GM12878 (cell line): ENCODE measurements around the gene CDC20B. TPM values are rescaled to one million over a fixed set of nuclear protein-coding genes. Genes with fewer than 3 reads are reported as not detected.

Source experiments
- HDGF ChIP-seq: fragments of 450-650 bp; IDR thresholded peaks from 2 replicates; pipeline ENCODE4 v1.6.1; 2016; ENCODE audit warnings: antibody characterized with exemption
- IKZF2 ChIP-seq, 2 experiments: fragments of 450-650 bp; IDR thresholded peaks; 2 replicates each; pipeline ENCODE4 v1.6.1; 2017; ENCODE audit warnings: mild to moderate bottlenecking in 2 of 2, moderate library complexity in 2 of 2
- SMAD5 ChIP-seq: IDR thresholded peaks from 2 replicates; pipeline ENCODE4 v1.6.1; 2016; ENCODE audit warnings: antibody characterized with exemption, low read depth
- SMC3 ChIP-seq: IDR thresholded peaks from 2 replicates; pipeline ENCODE4 v1.6.1; 2011; ENCODE audit warnings: low read length, improper control_type of control experiment, borderline replicate concordance
- polyA plus RNA-seq, 11 experiments: library from polyadenylated mRNA; depleted of rRNA in 4 of 11; unstranded in 6 of 11; stranded (reverse) in 5 of 11; fragments of >200 nt; fragmentation: Nextera tagmentation in 4 of 11; fragmentation: Illumina TruSeq in 1 of 11; extraction: Ambion mirVana in 4 of 11; extraction: Trizol in 1 of 11; gene quantifications; 1 replicate in 1 of 11; 2 replicates in 10 of 11; pipeline versions ENCODE4 v1.2.1 to v1.2.3, GENCODE V29; 2011 to 2016; ENCODE audit warnings: inconsistent platforms in 2 of 11, missing spikeins in 2 of 11, low read depth in 1 of 11
- total RNA-seq, 4 experiments: library from RNA; depleted of rRNA in 3 of 4; stranded (reverse); fragments of >200 nt in 3 of 4; fragmentation: Illumina TruSeq in 1 of 4; extraction: Trizol in 1 of 4; gene quantifications; 2 replicates each; pipeline versions ENCODE4 v1.2.1 to v1.2.3, GENCODE V29; 2013 to 2021
- TF ChIP-seq, protein P1 (sequence below): fragments of 450-650 bp; formaldehyde crosslinking; IDR thresholded peaks from 2 replicates; pipeline ENCODE4 v1.5.0; 2022; ENCODE audit warnings: mild to moderate bottlenecking, missing genetic modification characterization
- TF ChIP-seq, protein P2 (sequence below): fragments of 450-650 bp; IDR thresholded peaks from 2 replicates; pipeline ENCODE4 v1.6.1; 2017; ENCODE audit warnings: antibody characterized with exemption, mild to moderate bottlenecking, moderate library complexity
- TF ChIP-seq, protein P3 (sequence below): fragments of 450-650 bp; IDR thresholded peaks from 2 replicates; pipeline ENCODE4 v1.6.1; 2017; ENCODE audit warnings: mild to moderate bottlenecking, moderate library complexity

CDC20B gene
- total and polyA plus RNA-seq, 10 of the 15 experiments (the other 5 are each of a cell fraction or from before 2014, with no cell fraction given), result 0.05 to 0.11 TPM; not detected in 8

DNA sequence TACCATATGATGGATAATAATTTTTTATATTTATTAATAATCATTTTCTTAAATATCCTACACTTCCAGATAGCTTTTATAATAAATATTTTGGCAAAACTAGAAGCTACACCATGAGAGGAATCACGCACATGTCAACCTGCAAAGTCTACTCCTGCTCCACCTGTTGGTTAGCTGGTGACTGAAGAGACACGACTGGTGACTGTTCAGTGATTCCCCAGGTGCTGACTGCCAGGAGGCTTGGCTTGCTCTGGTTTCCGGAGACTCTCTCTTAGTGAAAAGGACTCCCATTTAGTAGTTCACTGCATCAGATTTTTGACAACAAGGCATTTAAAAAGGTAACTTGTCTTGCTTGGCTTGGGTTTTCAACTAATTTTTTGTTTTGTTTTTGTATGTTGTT lies 49.6 kb downstream of the CDC20B start (continued):
- no peak for TF ChIP-seq IKZF2 (IDR thresholded peaks at IDR 0.05)
- TF ChIP-seq SMAD5, result no peak
- no peak for TF ChIP-seq SMC3
- TF ChIP-seq, protein P1, sequence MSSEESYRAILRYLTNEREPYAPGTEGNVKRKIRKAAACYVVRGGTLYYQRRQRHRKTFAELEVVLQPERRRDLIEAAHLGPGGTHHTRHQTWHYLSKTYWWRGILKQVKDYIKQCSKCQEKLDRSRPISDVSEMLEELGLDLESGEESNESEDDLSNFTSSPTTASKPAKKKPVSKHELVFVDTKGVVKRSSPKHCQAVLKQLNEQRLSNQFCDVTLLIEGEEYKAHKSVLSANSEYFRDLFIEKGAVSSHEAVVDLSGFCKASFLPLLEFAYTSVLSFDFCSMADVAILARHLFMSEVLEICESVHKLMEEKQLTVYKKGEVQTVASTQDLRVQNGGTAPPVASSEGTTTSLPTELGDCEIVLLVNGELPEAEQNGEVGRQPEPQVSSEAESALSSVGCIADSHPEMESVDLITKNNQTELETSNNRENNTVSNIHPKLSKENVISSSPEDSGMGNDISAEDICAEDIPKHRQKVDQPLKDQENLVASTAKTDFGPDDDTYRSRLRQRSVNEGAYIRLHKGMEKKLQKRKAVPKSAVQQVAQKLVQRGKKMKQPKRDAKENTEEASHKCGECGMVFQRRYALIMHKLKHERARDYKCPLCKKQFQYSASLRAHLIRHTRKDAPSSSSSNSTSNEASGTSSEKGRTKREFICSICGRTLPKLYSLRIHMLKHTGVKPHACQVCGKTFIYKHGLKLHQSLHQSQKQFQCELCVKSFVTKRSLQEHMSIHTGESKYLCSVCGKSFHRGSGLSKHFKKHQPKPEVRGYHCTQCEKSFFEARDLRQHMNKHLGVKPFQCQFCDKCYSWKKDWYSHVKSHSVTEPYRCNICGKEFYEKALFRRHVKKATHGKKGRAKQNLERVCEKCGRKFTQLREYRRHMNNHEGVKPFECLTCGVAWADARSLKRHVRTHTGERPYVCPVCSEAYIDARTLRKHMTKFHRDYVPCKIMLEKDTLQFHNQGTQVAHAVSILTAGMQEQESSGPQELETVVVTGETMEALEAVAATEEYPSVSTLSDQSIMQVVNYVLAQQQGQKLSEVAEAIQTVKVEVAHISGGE (CRISPR knock-in tag), result no peak
- TF ChIP-seq, protein P2, sequence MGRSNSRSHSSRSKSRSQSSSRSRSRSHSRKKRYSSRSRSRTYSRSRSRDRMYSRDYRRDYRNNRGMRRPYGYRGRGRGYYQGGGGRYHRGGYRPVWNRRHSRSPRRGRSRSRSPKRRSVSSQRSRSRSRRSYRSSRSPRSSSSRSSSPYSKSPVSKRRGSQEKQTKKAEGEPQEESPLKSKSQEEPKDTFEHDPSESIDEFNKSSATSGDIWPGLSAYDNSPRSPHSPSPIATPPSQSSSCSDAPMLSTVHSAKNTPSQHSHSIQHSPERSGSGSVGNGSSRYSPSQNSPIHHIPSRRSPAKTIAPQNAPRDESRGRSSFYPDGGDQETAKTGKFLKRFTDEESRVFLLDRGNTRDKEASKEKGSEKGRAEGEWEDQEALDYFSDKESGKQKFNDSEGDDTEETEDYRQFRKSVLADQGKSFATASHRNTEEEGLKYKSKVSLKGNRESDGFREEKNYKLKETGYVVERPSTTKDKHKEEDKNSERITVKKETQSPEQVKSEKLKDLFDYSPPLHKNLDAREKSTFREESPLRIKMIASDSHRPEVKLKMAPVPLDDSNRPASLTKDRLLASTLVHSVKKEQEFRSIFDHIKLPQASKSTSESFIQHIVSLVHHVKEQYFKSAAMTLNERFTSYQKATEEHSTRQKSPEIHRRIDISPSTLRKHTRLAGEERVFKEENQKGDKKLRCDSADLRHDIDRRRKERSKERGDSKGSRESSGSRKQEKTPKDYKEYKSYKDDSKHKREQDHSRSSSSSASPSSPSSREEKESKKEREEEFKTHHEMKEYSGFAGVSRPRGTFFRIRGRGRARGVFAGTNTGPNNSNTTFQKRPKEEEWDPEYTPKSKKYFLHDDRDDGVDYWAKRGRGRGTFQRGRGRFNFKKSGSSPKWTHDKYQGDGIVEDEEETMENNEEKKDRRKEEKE, result no peak
- no peak for TF ChIP-seq HDGF
- TF ChIP-seq, protein P3, sequence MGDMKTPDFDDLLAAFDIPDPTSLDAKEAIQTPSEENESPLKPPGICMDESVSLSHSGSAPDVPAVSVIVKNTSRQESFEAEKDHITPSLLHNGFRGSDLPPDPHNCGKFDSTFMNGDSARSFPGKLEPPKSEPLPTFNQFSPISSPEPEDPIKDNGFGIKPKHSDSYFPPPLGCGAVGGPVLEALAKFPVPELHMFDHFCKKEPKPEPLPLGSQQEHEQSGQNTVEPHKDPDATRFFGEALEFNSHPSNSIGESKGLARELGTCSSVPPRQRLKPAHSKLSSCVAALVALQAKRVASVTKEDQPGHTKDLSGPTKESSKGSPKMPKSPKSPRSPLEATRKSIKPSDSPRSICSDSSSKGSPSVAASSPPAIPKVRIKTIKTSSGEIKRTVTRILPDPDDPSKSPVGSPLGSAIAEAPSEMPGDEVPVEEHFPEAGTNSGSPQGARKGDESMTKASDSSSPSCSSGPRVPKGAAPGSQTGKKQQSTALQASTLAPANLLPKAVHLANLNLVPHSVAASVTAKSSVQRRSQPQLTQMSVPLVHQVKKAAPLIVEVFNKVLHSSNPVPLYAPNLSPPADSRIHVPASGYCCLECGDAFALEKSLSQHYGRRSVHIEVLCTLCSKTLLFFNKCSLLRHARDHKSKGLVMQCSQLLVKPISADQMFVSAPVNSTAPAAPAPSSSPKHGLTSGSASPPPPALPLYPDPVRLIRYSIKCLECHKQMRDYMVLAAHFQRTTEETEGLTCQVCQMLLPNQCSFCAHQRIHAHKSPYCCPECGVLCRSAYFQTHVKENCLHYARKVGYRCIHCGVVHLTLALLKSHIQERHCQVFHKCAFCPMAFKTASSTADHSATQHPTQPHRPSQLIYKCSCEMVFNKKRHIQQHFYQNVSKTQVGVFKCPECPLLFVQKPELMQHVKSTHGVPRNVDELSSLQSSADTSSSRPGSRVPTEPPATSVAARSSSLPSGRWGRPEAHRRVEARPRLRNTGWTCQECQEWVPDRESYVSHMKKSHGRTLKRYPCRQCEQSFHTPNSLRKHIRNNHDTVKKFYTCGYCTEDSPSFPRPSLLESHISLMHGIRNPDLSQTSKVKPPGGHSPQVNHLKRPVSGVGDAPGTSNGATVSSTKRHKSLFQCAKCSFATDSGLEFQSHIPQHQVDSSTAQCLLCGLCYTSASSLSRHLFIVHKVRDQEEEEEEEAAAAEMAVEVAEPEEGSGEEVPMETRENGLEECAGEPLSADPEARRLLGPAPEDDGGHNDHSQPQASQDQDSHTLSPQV, result no peak
